Stimulated activated naive CD8-positive, alpha-beta T cell treated with anti-CD3 and anti-CD28 coated beads, Interleukin-15, Interleukin-2, amounts not matched to agents 100 ng/mL and 50 ng/mL, for 24 hours (primary cell): ENCODE measurements around the gene LETMD1.
A peak's percentile ranks its signal among the peaks of the same experiment; 100 is the strongest.

Experiments
- H3K27ac Mint-ChIP-seq: one replicate; pipeline ENCODE4 v1.8.0; 2021; ENCODE audit warnings: mild to moderate bottlenecking, mixed read lengths
- H3K27me3 Mint-ChIP-seq: one replicate; pipeline ENCODE4 v1.8.0; 2021; ENCODE audit warnings: mixed read lengths
- H3K36me3 Mint-ChIP-seq: one replicate; pipeline ENCODE4 v1.8.0; 2021; ENCODE audit warnings: low read depth, mixed read lengths
- H3K4me1 Mint-ChIP-seq: one replicate; pipeline ENCODE4 v1.8.0; 2021; ENCODE audit warnings: low read depth, mixed read lengths
- H3K4me3 Mint-ChIP-seq: one replicate; pipeline ENCODE4 v1.8.0; 2021; ENCODE audit warnings: mild to moderate bottlenecking, mixed read lengths
- H3K9me3 Mint-ChIP-seq: one replicate; pipeline ENCODE4 v1.8.0; 2021; ENCODE audit warnings: mixed read lengths

Gene LETMD1

GRCh38 chr12:51019927-51020326, 28.2 kb upstream of the LETMD1 start:
- Mint-ChIP-seq H3K9me3 (no peaks in the 10 kb centered on the region), H3K36me3 (peaks cover 9% of the 10 kb centered on the region), H3K27ac (no peak overlapping the region), H3K4me1 (peaks cover 56% of the 10 kb centered on the region), H3K4me3 (no peak overlapping the region), H3K27me3 (no peaks in the 10 kb centered on the region)

- Mint-ChIP-seq H3K9me3 (no peaks in the 10 kb centered on the region), H3K27me3 (no peaks in the 10 kb centered on the region), H3K4me1 (peaks cover 62% of the 10 kb centered on the region), H3K36me3 (peaks cover 9% of the 10 kb centered on the region), H3K27ac (no peak overlapping the region), H3K4me3 (peak overlapping the region; percentile 13)
Measured at GRCh38 chr12:51020448-51021182, 27.5 kb upstream of the LETMD1 start.

- Mint-ChIP-seq H3K27ac (peak overlapping the region; percentile 54), H3K4me1 (peaks cover 68% of the 10 kb centered on the region), H3K9me3 (no peaks in the 10 kb centered on the region), H3K4me3 (peak overlapping the region; percentile 15), H3K27me3 (no peaks in the 10 kb centered on the region), H3K36me3 (peaks cover 9% of the 10 kb centered on the region)
Measured at GRCh38 chr12:51021694-51022093, 26.4 kb upstream of the LETMD1 start.

GRCh38 chr12:51023625-51024382, 24.3 kb upstream of the LETMD1 start:
- H3K4me1 Mint-ChIP-seq: peaks cover 77% of the 10 kb centered on the region
- H3K4me3 Mint-ChIP-seq: peak overlapping the region; percentile 93
- H3K27ac Mint-ChIP-seq: peak overlapping the region; percentile 95
- no peaks in the 10 kb centered on the region for H3K27me3 Mint-ChIP-seq
- peaks cover 9% of the 10 kb centered on the region for H3K36me3 Mint-ChIP-seq
- H3K9me3 Mint-ChIP-seq: no peaks in the 10 kb centered on the region

- H3K36me3 Mint-ChIP-seq: peaks cover 9% of the 10 kb centered on the region
- peak overlapping the region; percentile 93 for H3K4me3 Mint-ChIP-seq
- no peaks in the 10 kb centered on the region for H3K27me3 Mint-ChIP-seq
- peaks cover 67% of the 10 kb centered on the region for H3K4me1 Mint-ChIP-seq
- H3K9me3 Mint-ChIP-seq: no peaks in the 10 kb centered on the region
- peak overlapping the region; percentile 95 for H3K27ac Mint-ChIP-seq
Measured at GRCh38 chr12:51025338-51025835, 22.7 kb upstream of the LETMD1 start.

- Mint-ChIP-seq H3K4me3 (peak within 1 kb of the TSS; percentile 93), H3K27me3 (no peaks in the 10 kb centered on the region), H3K9me3 (no peaks in the 10 kb centered on the region), H3K36me3 (peaks cover 5% of the 10 kb centered on the region), H3K27ac (peak within 1 kb of the TSS; percentile 95), H3K4me1 (peaks cover 60% of the 10 kb centered on the region)
Measured at GRCh38 chr12:51025836-51026638, 22.1 kb upstream of the LETMD1 start, which contains the start of gene SLC11A2. Gene SLC11A2, minus strand, starts transcription at chr12:51026384. Its CDS starts 15,656 bp downstream, at chr12:51010728.

GRCh38 chr12:51027342-51027835, 20.7 kb upstream of the LETMD1 start:
- no peaks in the 10 kb centered on the region for H3K27me3 Mint-ChIP-seq
- H3K4me1 Mint-ChIP-seq: peaks cover 47% of the 10 kb centered on the region
- peaks cover 4% of the 10 kb centered on the region for H3K36me3 Mint-ChIP-seq
- H3K27ac Mint-ChIP-seq: peak overlapping the region; percentile 51
- peak overlapping the region; percentile 63 for H3K4me3 Mint-ChIP-seq
- H3K9me3 Mint-ChIP-seq: no peaks in the 10 kb centered on the region

- no peak overlapping the region for H3K4me3 Mint-ChIP-seq
- no peaks in the 10 kb centered on the region for H3K9me3 Mint-ChIP-seq
- no peaks in the 10 kb centered on the region for H3K27me3 Mint-ChIP-seq
- H3K36me3 Mint-ChIP-seq: peaks cover 3% of the 10 kb centered on the region
- peaks cover 42% of the 10 kb centered on the region for H3K4me1 Mint-ChIP-seq
- H3K27ac Mint-ChIP-seq: no peak overlapping the region
Measured at GRCh38 chr12:51028126-51028812, 19.9 kb upstream of the LETMD1 start.

GRCh38 chr12:51028813-51029150, 19.3 kb upstream of the LETMD1 start:
- Mint-ChIP-seq H3K27me3 (no peaks in the 10 kb centered on the region), H3K4me3 (no peak overlapping the region), H3K36me3 (no peaks in the 10 kb centered on the region), H3K4me1 (peaks cover 37% of the 10 kb centered on the region), H3K27ac (no peak overlapping the region), H3K9me3 (no peaks in the 10 kb centered on the region)

GRCh38 chr12:51033048-51033447, 15.1 kb upstream of the LETMD1 start:
- Mint-ChIP-seq H3K27ac (no peak overlapping the region), H3K4me3 (no peak overlapping the region), H3K4me1 (peaks cover 5% of the 10 kb centered on the region), H3K27me3 (no peaks in the 10 kb centered on the region), H3K36me3 (no peaks in the 10 kb centered on the region), H3K9me3 (no peaks in the 10 kb centered on the region)

- H3K4me1 Mint-ChIP-seq: peaks cover 4% of the 10 kb centered on the region
- H3K36me3 Mint-ChIP-seq: no peaks in the 10 kb centered on the region
- H3K27ac Mint-ChIP-seq: no peak overlapping the region
- no peaks in the 10 kb centered on the region for H3K9me3 Mint-ChIP-seq
- no peaks in the 10 kb centered on the region for H3K27me3 Mint-ChIP-seq
- H3K4me3 Mint-ChIP-seq: no peak overlapping the region
Measured at GRCh38 chr12:51033457-51034089, 14.6 kb upstream of the LETMD1 start.

- no peaks in the 10 kb centered on the region for H3K27me3 Mint-ChIP-seq
- no peaks in the 10 kb centered on the region for H3K9me3 Mint-ChIP-seq
- peaks cover 4% of the 10 kb centered on the region for H3K4me1 Mint-ChIP-seq
- H3K36me3 Mint-ChIP-seq: no peaks in the 10 kb centered on the region
- no peak overlapping the region for H3K4me3 Mint-ChIP-seq
- no peak overlapping the region for H3K27ac Mint-ChIP-seq
Measured at GRCh38 chr12:51036279-51036678, 11.8 kb upstream of the LETMD1 start.

- Mint-ChIP-seq H3K4me3 (peak overlapping the region; percentile 99), H3K27ac (peak overlapping the region; percentile 96), H3K36me3 (peaks cover 34% of the 10 kb centered on the region), H3K27me3 (no peaks in the 10 kb centered on the region), H3K4me1 (peaks cover 32% of the 10 kb centered on the region), H3K9me3 (no peaks in the 10 kb centered on the region)
Measured at GRCh38 chr12:51048661-51049251, 629 bp downstream of the LETMD1 start.
